DND-41 (cell line): ENCODE measurements around the gene NUP214.

Source experiments
- ATAC-seq: fragments of 200-7000 bp; cut with Tn5 transposase; 3 replicates; pipeline ENCODE4 v1.9.1; 2021; ENCODE audit warnings: low read depth; ENCODE audit not compliant: insufficient read depth
- DNase-seq: peaks from one replicate; pipeline ENCODE4 v3.0.0-alpha.2; 2020
- H2AFZ ChIP-seq: 2 replicates; pipeline ENCODE4 v1.6.0; 2012; ENCODE audit warnings: low read depth, low read length
- H3K27ac ChIP-seq: 2 replicates; pipeline ENCODE4 v1.5.1; 2012; ENCODE audit warnings: low read length, inconsistent platforms
- H3K27me3 ChIP-seq: fragments of 200-600 bp; sonication (generic); 2 replicates; pipeline ENCODE4 v1.6.0; 2012; ENCODE audit warnings: low read length, mild to moderate bottlenecking, inconsistent platforms; ENCODE audit not compliant: insufficient read depth, poor library complexity
- H3K36me3 ChIP-seq: 2 replicates; pipeline ENCODE4 v1.5.1; 2012; ENCODE audit warnings: low read length, inconsistent platforms; ENCODE audit not compliant: insufficient read depth
- H3K4me1 ChIP-seq: 2 replicates; pipeline ENCODE4 v1.5.1; 2012; ENCODE audit warnings: mild to moderate bottlenecking, low read length; ENCODE audit not compliant: insufficient read depth
- H3K4me2 ChIP-seq: 2 replicates; pipeline ENCODE4 v1.6.0; 2012; ENCODE audit warnings: mild to moderate bottlenecking, moderate library complexity, low read length, inconsistent platforms; ENCODE audit not compliant: insufficient read depth
- H3K4me3 ChIP-seq, 2 experiments: fragments of 200-600 bp in 1 of 2; shearing (Covaris generic) in 1 of 2; 2 replicates each; pipeline ENCODE4 v1.5.1; 2012 to 2016; ENCODE audit warnings: inconsistent platforms in 2 of 2, low read length in 2 of 2, mild to moderate bottlenecking in 2 of 2, low read depth in 1 of 2, moderate library complexity in 1 of 2
- H3K79me2 ChIP-seq: 2 replicates; pipeline ENCODE4 v1.6.0; 2012; ENCODE audit warnings: low read length, inconsistent platforms; ENCODE audit not compliant: insufficient read depth
- H3K9ac ChIP-seq: 2 replicates; pipeline ENCODE4 v1.6.0; 2012; ENCODE audit warnings: low read depth, mild to moderate bottlenecking, inconsistent platforms, low read length, moderate library complexity
- H3K9me3 ChIP-seq: 2 replicates; pipeline ENCODE4 v1.5.1; 2012; ENCODE audit warnings: low read length, moderate library complexity, mild to moderate bottlenecking, inconsistent platforms; ENCODE audit not compliant: insufficient read depth, severe bottlenecking
- H4K20me1 ChIP-seq: 2 replicates; pipeline ENCODE4 v1.6.0; 2012; ENCODE audit warnings: low read length; ENCODE audit not compliant: insufficient read depth
- EZH2 ChIP-seq: IDR thresholded peaks from 3 replicates; pipeline ENCODE4 v1.6.1; 2012; ENCODE audit warnings: borderline replicate concordance, low read depth, mild to moderate bottlenecking, moderate library complexity, low read length, inconsistent platforms; ENCODE audit not compliant: severe bottlenecking
- TF ChIP-seq, protein P1 (sequence below): IDR thresholded peaks from 2 replicates; pipeline ENCODE4 v1.5.1; 2012; ENCODE audit warnings: borderline replicate concordance, low read length, moderate library complexity, mild to moderate bottlenecking; ENCODE audit not compliant: poor library complexity, severe bottlenecking; ENCODE audit errors: extremely low read depth

NUP214 gene

DNA sequence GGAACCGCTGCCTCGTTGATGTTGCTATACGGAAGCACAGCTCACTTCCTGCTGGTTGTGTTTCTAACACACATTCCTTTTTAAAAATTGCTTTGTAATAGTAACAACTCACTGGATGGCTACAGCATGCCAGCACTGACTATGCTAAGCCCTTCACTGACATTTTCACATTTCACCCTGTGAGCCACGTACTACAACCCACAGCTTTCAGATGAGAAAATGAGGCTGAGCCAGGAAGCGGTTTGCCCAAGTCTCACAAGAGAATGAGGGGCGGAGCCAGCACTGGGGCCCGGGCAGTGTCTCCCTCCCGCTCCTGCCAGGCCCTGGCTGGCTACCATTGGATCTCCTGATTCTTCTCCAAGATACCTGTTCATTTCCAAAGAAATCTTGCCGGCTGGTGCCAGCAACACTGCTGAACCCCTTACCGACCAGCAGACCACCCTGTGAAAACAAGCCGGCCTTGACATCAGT lies 112.6 kb downstream of the NUP214 start:
- Histone ChIP-seq H3K9me3 (no peaks in the 10 kb centered on the region), H3K36me3 (peaks cover 26% of the 10 kb centered on the region), H3K4me2 (peak overlapping the region; percentile 67), H3K9ac (peak overlapping the region; percentile 60), H3K4me3 (peak overlapping the region in 1 of 2 experiments; percentile 42; a peak in 2 of 4 replicates), H3K27ac (peak overlapping the region; percentile 98), H3K4me1 (peaks cover 28% of the 10 kb centered on the region), H3K79me2 (no peaks in the 10 kb centered on the region), H2AFZ (peak overlapping the region; percentile 83), H3K27me3 (no peaks in the 10 kb centered on the region), H4K20me1 (no peaks in the 10 kb centered on the region)
- TF ChIP-seq, protein P1, sequence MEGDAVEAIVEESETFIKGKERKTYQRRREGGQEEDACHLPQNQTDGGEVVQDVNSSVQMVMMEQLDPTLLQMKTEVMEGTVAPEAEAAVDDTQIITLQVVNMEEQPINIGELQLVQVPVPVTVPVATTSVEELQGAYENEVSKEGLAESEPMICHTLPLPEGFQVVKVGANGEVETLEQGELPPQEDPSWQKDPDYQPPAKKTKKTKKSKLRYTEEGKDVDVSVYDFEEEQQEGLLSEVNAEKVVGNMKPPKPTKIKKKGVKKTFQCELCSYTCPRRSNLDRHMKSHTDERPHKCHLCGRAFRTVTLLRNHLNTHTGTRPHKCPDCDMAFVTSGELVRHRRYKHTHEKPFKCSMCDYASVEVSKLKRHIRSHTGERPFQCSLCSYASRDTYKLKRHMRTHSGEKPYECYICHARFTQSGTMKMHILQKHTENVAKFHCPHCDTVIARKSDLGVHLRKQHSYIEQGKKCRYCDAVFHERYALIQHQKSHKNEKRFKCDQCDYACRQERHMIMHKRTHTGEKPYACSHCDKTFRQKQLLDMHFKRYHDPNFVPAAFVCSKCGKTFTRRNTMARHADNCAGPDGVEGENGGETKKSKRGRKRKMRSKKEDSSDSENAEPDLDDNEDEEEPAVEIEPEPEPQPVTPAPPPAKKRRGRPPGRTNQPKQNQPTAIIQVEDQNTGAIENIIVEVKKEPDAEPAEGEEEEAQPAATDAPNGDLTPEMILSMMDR, result no peak
- no peak for TF ChIP-seq EZH2
- peak; percentile 99 for ATAC-seq
- peak; percentile 92 for DNase-seq

DNA sequence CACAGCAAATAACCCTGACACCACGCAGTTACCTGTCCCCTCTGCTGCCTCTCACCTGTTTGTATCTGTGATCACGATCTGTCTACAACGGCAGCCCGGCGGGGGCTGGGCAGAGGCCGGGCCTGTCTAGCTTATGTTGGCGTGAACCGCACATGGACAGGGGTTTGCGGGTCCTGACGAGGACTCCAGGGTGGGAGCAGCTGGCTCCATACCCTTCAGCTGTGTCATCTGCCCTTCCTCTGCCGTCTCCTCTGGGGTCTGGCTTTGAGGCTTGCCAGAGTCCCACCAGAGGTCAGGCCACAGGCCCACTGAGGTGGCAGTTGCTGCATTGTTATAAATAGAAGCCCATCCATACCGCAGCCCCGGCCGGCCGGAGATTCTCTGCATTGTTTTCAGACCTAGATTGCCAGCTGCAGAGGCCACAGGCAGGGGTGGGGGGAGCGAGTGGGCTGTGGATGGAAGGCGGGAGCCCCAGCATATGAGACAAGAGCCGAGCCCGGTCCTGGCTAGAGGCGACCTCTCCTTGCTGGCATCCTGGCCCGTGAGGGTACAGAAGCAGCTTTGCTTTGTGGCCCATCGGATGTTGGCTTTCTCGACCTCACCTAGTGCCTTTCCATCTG lies 113.1 kb downstream of the NUP214 start:
- H4K20me1 ChIP-seq, result no peaks in the 10 kb centered on the region
- ATAC-seq (peak; percentile 15), DNase-seq (no peak)
- peak overlapping the region in 1 of 2 experiments; percentile 39; a peak in 2 of 4 replicates for H3K4me3 ChIP-seq
- TF ChIP-seq, protein P1, result no peak
- TF ChIP-seq EZH2, result no peak
- H3K36me3 ChIP-seq, result peaks cover 21% of the 10 kb centered on the region
- peak overlapping the region; percentile 60 for H3K9ac ChIP-seq
- H2AFZ ChIP-seq, result peak overlapping the region; percentile 83
- no peaks in the 10 kb centered on the region for H3K79me2 ChIP-seq
- H3K4me2 ChIP-seq, result peak overlapping the region; percentile 67
- H3K27me3 ChIP-seq, result no peaks in the 10 kb centered on the region
- no peaks in the 10 kb centered on the region for H3K9me3 ChIP-seq
- H3K27ac ChIP-seq, result peak overlapping the region; percentile 98
- H3K4me1 ChIP-seq, result peaks cover 28% of the 10 kb centered on the region

DNA sequence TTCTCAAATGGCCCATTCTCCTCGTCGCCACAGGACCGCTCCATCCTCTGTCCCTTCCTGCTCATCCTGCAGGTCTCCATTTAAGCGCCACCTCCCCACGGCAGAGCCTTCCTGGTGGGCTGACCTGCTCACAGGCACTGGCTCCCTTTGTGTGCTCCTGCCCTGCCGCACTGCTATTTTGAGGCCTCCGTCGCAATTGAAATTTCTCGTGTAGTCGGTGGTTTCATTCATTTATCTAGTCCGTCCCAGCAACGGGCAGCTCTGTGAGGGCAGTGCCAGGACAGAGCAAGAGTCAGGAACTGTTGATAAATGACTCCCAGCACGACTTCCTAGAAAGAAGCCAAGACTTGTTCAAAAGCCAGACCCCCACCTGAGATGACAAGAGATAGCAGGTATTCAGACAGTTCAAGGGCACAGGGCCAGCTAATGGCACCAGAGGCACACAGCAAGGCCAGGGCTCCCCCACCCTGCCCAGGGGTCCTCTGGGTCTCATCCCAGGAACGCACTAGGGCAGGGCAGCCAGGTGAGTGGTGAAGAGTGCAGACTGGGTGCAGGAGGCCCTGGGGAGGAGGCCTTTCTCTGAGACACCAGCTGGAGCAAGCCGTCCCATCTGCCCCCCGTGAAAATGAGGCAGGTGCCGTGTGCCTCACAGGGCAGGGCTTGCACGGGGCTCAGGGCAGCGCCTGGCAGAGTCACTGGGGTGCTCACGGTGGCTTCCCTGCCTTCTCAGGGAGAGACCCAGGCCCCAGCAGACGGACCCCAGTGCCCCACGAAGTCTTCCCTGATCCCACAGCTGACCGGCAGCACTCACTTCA lies 114.0 kb downstream of the NUP214 start:
- no peak overlapping the region for H3K4me3 ChIP-seq
- no peaks in the 10 kb centered on the region for H3K9me3 ChIP-seq
- no peak for DNase-seq
- H3K27me3 ChIP-seq, result no peaks in the 10 kb centered on the region
- ATAC-seq, result no peak
- H4K20me1 ChIP-seq, result no peaks in the 10 kb centered on the region
- no peaks in the 10 kb centered on the region for H3K79me2 ChIP-seq
- H3K27ac ChIP-seq, result peak overlapping the region; percentile 98
- H3K4me1 ChIP-seq, result peaks cover 28% of the 10 kb centered on the region
- TF ChIP-seq, protein P1, result no peak
- TF ChIP-seq EZH2, result no peak
- H3K4me2 ChIP-seq, result no peak overlapping the region
- H3K9ac ChIP-seq, result peak overlapping the region; percentile 60; the same call in 1 of the 2 replicates
- H2AFZ ChIP-seq, result no peak overlapping the region
- peaks cover 12% of the 10 kb centered on the region; the same call in 1 of the 2 replicates for H3K36me3 ChIP-seq
